H9 (cell line): ENCODE measurements around the gene YPEL4. TPM values are rescaled to one million over a fixed set of nuclear protein-coding genes. Genes with fewer than 3 reads are reported as not detected.
A peak's percentile ranks its signal among the peaks of the same experiment; 100 is the strongest.

Experiments used
- DNase-seq: peaks from one replicate; pipeline ENCODE4 v3.0.0-alpha.2; 2017
- H2AFZ ChIP-seq: one replicate; pipeline ENCODE4 v1.6.1; 2013; ENCODE audit warnings: mild to moderate bottlenecking, low read length, control low read depth, moderate library complexity
- H2AK5ac ChIP-seq: 2 replicates; pipeline ENCODE4 v1.6.1; 2013; ENCODE audit warnings: low read length, control low read depth, mixed read lengths; ENCODE audit not compliant: insufficient read length
- H2BK120ac ChIP-seq: one replicate; pipeline ENCODE4 v1.6.1; 2013; ENCODE audit warnings: low read depth, mild to moderate bottlenecking, low read length, control low read depth, inconsistent platforms; ENCODE audit not compliant: poor library complexity, severe bottlenecking
- H2BK12ac ChIP-seq: 2 replicates; pipeline ENCODE4 v1.6.1; 2013; ENCODE audit warnings: low read length, control low read depth, mixed read lengths, low read depth; ENCODE audit not compliant: insufficient read length
- H2BK15ac ChIP-seq: 2 replicates; pipeline ENCODE4 v1.6.1; 2013; ENCODE audit warnings: low read depth, low read length, control low read depth
- H2BK20ac ChIP-seq: one replicate; pipeline ENCODE4 v1.6.1; 2013; ENCODE audit warnings: low read depth, mild to moderate bottlenecking, low read length, control low read depth, inconsistent platforms; ENCODE audit not compliant: poor library complexity, severe bottlenecking
- H2BK5ac ChIP-seq: 2 replicates; pipeline ENCODE4 v1.6.1; 2013; ENCODE audit warnings: low read length, control low read depth, mixed read lengths; ENCODE audit not compliant: insufficient read length
- H3K14ac ChIP-seq: 2 replicates; pipeline ENCODE4 v1.6.1; 2013; ENCODE audit warnings: low read length, control low read depth; ENCODE audit not compliant: insufficient read depth
- H3K18ac ChIP-seq: 2 replicates; pipeline ENCODE4 v1.6.1; 2013; ENCODE audit warnings: low read depth, mild to moderate bottlenecking, mixed read lengths, low read length, control low read depth; ENCODE audit not compliant: insufficient read length
- H3K23ac ChIP-seq: 2 replicates; pipeline ENCODE4 v1.6.1; 2013; ENCODE audit warnings: low read length, control low read depth, mixed read lengths, low read depth; ENCODE audit not compliant: insufficient read length
- H3K23me2 ChIP-seq: 2 replicates; pipeline ENCODE4 v1.6.1; 2013; ENCODE audit warnings: low read depth, mild to moderate bottlenecking, mixed read lengths, low read length, control low read depth; ENCODE audit not compliant: insufficient read length, poor library complexity, severe bottlenecking
- H3K27ac ChIP-seq: 2 replicates; pipeline ENCODE4 v1.5.1; 2013; ENCODE audit warnings: low read length, control low read depth, mixed read lengths, low read depth; ENCODE audit not compliant: insufficient read length
- H3K27me3 ChIP-seq: 2 replicates; pipeline ENCODE4 v1.6.1; 2013; ENCODE audit warnings: low read length, control low read depth, inconsistent platforms; ENCODE audit not compliant: insufficient read depth
- H3K4ac ChIP-seq: 2 replicates; pipeline ENCODE4 v1.6.1; 2013; ENCODE audit warnings: low read depth, mild to moderate bottlenecking, control low read depth, inconsistent platforms, low read length, moderate library complexity
- H3K4me1 ChIP-seq: 2 replicates; pipeline ENCODE4 v1.6.1; 2013; ENCODE audit warnings: low read length, control low read depth, inconsistent platforms; ENCODE audit not compliant: insufficient read depth
- H3K4me2 ChIP-seq: 2 replicates; pipeline ENCODE4 v1.6.1; 2013; ENCODE audit warnings: low read length, control low read depth, mixed read lengths; ENCODE audit not compliant: insufficient read length, insufficient read depth
- H3K56ac ChIP-seq: 2 replicates; pipeline ENCODE4 v1.6.1; 2013; ENCODE audit warnings: low read depth, mild to moderate bottlenecking, mixed read lengths, low read length, control low read depth; ENCODE audit not compliant: insufficient read length
- H3K79me1 ChIP-seq: 2 replicates; pipeline ENCODE4 v1.6.1; 2013; ENCODE audit warnings: low read depth, mild to moderate bottlenecking, moderate library complexity, low read length, control low read depth, inconsistent platforms; ENCODE audit not compliant: insufficient read depth, poor library complexity, severe bottlenecking
- H3K79me2 ChIP-seq: 2 replicates; pipeline ENCODE4 v1.6.1; 2013; ENCODE audit warnings: low read length, control low read depth, inconsistent platforms; ENCODE audit not compliant: insufficient read depth
- H3K9ac ChIP-seq: 2 replicates; pipeline ENCODE4 v1.6.1; 2013; ENCODE audit warnings: low read length, control low read depth, mixed read lengths; ENCODE audit not compliant: insufficient read length; ENCODE audit errors: extremely low read depth
- H3K9me3 ChIP-seq: one replicate; pipeline ENCODE4 v1.6.1; 2013; ENCODE audit warnings: low read depth, low read length, inconsistent platforms; ENCODE audit not compliant: control insufficient read depth
- H3T11ph ChIP-seq: one replicate; pipeline ENCODE4 v1.6.1; 2013; ENCODE audit warnings: mild to moderate bottlenecking, low read length, control low read depth, inconsistent platforms
- H4K20me1 ChIP-seq: one replicate; pipeline ENCODE4 v1.6.1; 2013; ENCODE audit not compliant: control insufficient read depth, insufficient read length, insufficient read depth
- H4K5ac ChIP-seq: 2 replicates; pipeline ENCODE4 v1.6.1; 2013; ENCODE audit warnings: low read depth, mild to moderate bottlenecking, mixed read lengths, low read length, control low read depth; ENCODE audit not compliant: insufficient read length
- H4K8ac ChIP-seq: replicated peaks from 2 replicates; pipeline ENCODE4 v1.6.1; 2013; ENCODE audit warnings: low read length, control low read depth, mixed read lengths, low read depth; ENCODE audit not compliant: insufficient read length
- H4K91ac ChIP-seq: 2 replicates; pipeline ENCODE4 v1.6.1; 2013; ENCODE audit warnings: low read depth, mild to moderate bottlenecking, moderate library complexity, mixed read lengths, low read length, control low read depth; ENCODE audit not compliant: insufficient read length
- H3K27ac Mint-ChIP-seq, 3 experiments: 2 replicates in 2 of 3; 3 replicates in 1 of 3; pipeline ENCODE4 v1.8.0; 2020 to 2021; ENCODE audit warnings: mixed read lengths in 3 of 3, mild to moderate bottlenecking in 1 of 3, moderate library complexity in 1 of 3
- H3K27me3 Mint-ChIP-seq: 2 replicates; pipeline ENCODE4 v1.8.0; 2021; ENCODE audit warnings: low read depth, mild to moderate bottlenecking, moderate library complexity, mixed read lengths
- H3K36me3 Mint-ChIP-seq, 3 experiments: 2 replicates in 2 of 3; 3 replicates in 1 of 3; pipeline ENCODE4 v1.8.0; 2020 to 2021; ENCODE audit warnings: low read depth in 3 of 3, mixed read lengths in 3 of 3; ENCODE audit not compliant: insufficient read depth in 1 of 3
- H3K4me1 Mint-ChIP-seq, 2 experiments: 2 replicates each; pipeline ENCODE4 v1.8.0; 2020; ENCODE audit warnings: mixed read lengths in 2 of 2
- H3K4me3 Mint-ChIP-seq, 2 experiments: 2 replicates in 1 of 2; 3 replicates in 1 of 2; pipeline ENCODE4 v1.8.0; 2020 to 2021; ENCODE audit warnings: mild to moderate bottlenecking in 2 of 2, mixed read lengths in 2 of 2, moderate library complexity in 1 of 2
- H3K9me3 Mint-ChIP-seq, 2 experiments: 2 replicates in 1 of 2; 3 replicates in 1 of 2; pipeline ENCODE4 v1.8.0; 2020; ENCODE audit warnings: mild to moderate bottlenecking in 2 of 2, mixed read lengths in 2 of 2, moderate library complexity in 1 of 2
- WGBS: extraction: QIAGEN DNeasy Blood & Tissue Kit; methylation state at CpG from one replicate; pipeline ENCODE4 v1.1.7; 2013; ENCODE audit warnings: missing lambda C conversion rate, low lambda C conversion rate, mixed read lengths; ENCODE audit not compliant: insufficient read length; ENCODE audit errors: extremely low coverage; 5-methylcytosine and 5-hydroxymethylcytosine counted together
- total RNA-seq: library from RNA; stranded (reverse); gene quantifications from 2 replicates; pipeline ENCODE4 v1.2.1, GENCODE V29; 2021
- TF ChIP-seq, protein P1 (sequence below): fragments of 200-600 bp; sonication (generic); conservative IDR thresholded peaks from 3 replicates; pipeline ENCODE4 v1.8.0; 2021; ENCODE audit warnings: antibody characterized with exemption, mild to moderate bottlenecking

YPEL4 gene
- total RNA-seq, 1 experiment from 2014 or later, result 0.13 TPM

DNA sequence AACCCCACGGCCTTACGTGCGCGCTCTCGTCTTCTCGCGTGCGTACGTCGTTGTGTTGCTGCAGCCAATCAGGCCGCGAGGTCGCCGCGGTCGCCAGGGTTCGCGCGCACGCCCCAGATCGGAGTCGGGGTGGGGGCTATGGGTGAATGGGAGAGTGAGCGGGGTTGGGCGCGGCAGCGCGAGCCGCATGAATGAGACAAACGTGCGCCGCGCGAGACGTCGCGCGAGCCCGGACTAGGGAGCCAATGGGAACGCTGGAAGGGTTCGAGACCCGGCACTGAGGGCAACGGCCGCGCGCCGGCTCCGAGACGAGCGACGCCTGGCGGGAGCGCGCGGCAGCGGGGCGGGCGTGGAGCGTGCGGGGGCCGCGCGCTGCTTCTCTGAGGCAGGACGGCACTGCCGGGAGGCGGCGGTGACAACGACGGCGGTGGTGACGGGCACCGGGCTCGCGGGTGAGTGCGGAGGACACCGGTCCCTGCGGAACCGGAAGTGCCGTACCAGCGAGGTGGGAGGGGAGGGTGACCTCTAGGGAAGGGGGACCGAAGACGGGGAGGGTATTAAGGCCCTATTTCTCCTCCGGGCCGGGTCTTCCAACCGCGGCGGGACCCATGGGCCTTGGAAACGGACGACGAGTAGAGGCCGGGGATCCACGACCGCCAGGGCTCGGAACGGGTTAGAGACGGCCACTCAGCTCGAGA lies 18.2 kb upstream of the YPEL4 start, which contains the start of gene ZDHHC5:
Gene ZDHHC5 (plus strand): TSS at position 379 of the 698 bp plus-strand sequence. CDS start 4,977 bp downstream, outside the sequence.
- peak within 1 kb of the TSS; percentile 93 for H3K27ac ChIP-seq
- H3K18ac ChIP-seq, result peak within 1 kb of the TSS; percentile 97
- H2BK5ac ChIP-seq, result peak within 1 kb of the TSS; percentile 89
- no peaks in the 10 kb centered on the region for H3K9me3 ChIP-seq
- no peak within 1 kb of the TSS for H4K8ac ChIP-seq
- no peak within 1 kb of the TSS for H3K23ac ChIP-seq
- no peak within 1 kb of the TSS; the same call in 1 of the 2 replicates for H3K4ac ChIP-seq
- H3K79me1 ChIP-seq, result peaks cover under 1% of the 10 kb centered on the region
- TF ChIP-seq, protein P1, sequence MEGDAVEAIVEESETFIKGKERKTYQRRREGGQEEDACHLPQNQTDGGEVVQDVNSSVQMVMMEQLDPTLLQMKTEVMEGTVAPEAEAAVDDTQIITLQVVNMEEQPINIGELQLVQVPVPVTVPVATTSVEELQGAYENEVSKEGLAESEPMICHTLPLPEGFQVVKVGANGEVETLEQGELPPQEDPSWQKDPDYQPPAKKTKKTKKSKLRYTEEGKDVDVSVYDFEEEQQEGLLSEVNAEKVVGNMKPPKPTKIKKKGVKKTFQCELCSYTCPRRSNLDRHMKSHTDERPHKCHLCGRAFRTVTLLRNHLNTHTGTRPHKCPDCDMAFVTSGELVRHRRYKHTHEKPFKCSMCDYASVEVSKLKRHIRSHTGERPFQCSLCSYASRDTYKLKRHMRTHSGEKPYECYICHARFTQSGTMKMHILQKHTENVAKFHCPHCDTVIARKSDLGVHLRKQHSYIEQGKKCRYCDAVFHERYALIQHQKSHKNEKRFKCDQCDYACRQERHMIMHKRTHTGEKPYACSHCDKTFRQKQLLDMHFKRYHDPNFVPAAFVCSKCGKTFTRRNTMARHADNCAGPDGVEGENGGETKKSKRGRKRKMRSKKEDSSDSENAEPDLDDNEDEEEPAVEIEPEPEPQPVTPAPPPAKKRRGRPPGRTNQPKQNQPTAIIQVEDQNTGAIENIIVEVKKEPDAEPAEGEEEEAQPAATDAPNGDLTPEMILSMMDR, result peak; percentile 56
- H3T11ph ChIP-seq, result peak within 1 kb of the TSS; percentile 95
- no peak within 1 kb of the TSS for H2BK20ac ChIP-seq
- WGBS, result no CpG with 5 or more reads among the region's 96 CpGs
- H3K4me2 ChIP-seq, result peak within 1 kb of the TSS; percentile 94
- H3K4me1 Mint-ChIP-seq, result peaks cover 14 to 19% of the 10 kb centered on the region in 2 experiments
- peak within 1 kb of the TSS; percentile 100 for H3K27ac Mint-ChIP-seq
- peak within 1 kb of the TSS; percentile 94 for H3K14ac ChIP-seq
- H3K23me2 ChIP-seq, result peaks cover 6% of the 10 kb centered on the region
- H3K27me3 Mint-ChIP-seq, result no peaks in the 10 kb centered on the region
- peak within 1 kb of the TSS; percentile 71 for H3K56ac ChIP-seq
- peak within 1 kb of the TSS; percentile 91 to 95 for H3K4me3 Mint-ChIP-seq
- DNase-seq, result peak; percentile 99
- H3K27me3 ChIP-seq, result no peaks in the 10 kb centered on the region
- no peak within 1 kb of the TSS for H2BK15ac ChIP-seq
- H2AFZ ChIP-seq, result peak within 1 kb of the TSS; percentile 82
- peaks cover 10 to 18% (median 14%) of the 10 kb centered on the region in 3 experiments for H3K36me3 Mint-ChIP-seq
- no peaks in the 10 kb centered on the region for H3K4me1 ChIP-seq
- no peak within 1 kb of the TSS for H4K5ac ChIP-seq
- peaks cover 0 to 3% of the 10 kb centered on the region in 2 experiments; a peak in 3 of 5 replicates for H3K9me3 Mint-ChIP-seq
- H4K20me1 ChIP-seq, result no peaks in the 10 kb centered on the region
- peak within 1 kb of the TSS; percentile 72 for H2BK120ac ChIP-seq
- H3K9ac ChIP-seq, result peak within 1 kb of the TSS; percentile 98
- H2AK5ac ChIP-seq, result no peak within 1 kb of the TSS
- no peak within 1 kb of the TSS for H2BK12ac ChIP-seq
- H3K79me2 ChIP-seq, result peaks cover 9% of the 10 kb centered on the region; the same call in 1 of the 2 replicates
- H4K91ac ChIP-seq, result no peak within 1 kb of the TSS
